GM12874 (cell line): ENCODE measurements around the gene CALHM2.

ENCODE experiments used
- TF ChIP-seq, protein P1 (sequence below): IDR thresholded peaks from 2 replicates; pipeline ENCODE4 v1.5.1; 2011; ENCODE audit warnings: low read depth, mild to moderate bottlenecking, control low read depth, low read length, moderate library complexity; ENCODE audit not compliant: insufficient read depth

Gene CALHM2

DNA sequence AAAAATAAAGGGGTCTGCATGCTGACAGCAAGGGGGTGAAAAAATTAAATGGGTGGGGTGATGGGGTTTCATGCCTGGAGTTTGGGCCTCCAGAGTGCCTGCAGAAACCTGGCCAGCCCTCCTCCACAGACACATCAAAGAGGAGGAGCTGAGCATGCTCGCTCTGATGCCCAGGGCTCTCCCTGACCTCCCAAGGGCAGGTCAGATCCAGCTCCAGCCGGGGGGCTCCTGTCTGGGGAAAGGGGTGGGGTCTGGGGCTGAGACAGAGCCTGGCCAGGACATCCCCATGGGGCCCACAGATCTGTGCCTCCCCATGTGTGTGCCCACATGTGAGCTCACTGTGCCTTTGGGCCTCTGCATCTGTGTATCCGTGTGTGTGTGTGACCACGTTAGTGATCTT, 7.4 kb upstream of the CALHM2 start:
- TF ChIP-seq, protein P1, sequence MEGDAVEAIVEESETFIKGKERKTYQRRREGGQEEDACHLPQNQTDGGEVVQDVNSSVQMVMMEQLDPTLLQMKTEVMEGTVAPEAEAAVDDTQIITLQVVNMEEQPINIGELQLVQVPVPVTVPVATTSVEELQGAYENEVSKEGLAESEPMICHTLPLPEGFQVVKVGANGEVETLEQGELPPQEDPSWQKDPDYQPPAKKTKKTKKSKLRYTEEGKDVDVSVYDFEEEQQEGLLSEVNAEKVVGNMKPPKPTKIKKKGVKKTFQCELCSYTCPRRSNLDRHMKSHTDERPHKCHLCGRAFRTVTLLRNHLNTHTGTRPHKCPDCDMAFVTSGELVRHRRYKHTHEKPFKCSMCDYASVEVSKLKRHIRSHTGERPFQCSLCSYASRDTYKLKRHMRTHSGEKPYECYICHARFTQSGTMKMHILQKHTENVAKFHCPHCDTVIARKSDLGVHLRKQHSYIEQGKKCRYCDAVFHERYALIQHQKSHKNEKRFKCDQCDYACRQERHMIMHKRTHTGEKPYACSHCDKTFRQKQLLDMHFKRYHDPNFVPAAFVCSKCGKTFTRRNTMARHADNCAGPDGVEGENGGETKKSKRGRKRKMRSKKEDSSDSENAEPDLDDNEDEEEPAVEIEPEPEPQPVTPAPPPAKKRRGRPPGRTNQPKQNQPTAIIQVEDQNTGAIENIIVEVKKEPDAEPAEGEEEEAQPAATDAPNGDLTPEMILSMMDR, result no peak

DNA sequence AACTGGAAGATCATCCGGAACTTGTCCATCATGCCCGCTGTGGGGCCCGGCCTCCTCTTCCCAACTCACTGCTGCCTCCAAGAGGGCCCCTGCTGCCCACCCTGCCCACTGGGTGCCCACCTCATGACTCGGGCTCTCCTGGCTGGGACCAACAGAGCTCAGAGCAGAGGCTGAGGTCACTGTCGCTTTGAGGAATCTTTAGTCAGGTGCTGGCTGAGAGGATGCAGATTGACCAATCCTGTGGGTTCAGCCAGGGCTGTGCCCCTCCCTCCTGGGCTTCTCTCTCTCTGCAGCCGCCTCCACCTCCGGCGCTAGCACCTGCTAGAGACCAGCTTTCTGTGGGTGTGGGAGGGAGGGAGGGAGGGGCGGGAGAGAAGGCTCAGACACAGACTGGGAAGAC, 6.5 kb upstream of the CALHM2 start, which contains the start of gene CALHM1:
CALHM1 (minus strand) TSS at position 181 of the 400 bp plus-strand sequence; CDS start at position 32, 149 bp downstream.
- TF ChIP-seq, protein P1, result no peak

- TF ChIP-seq, protein P1, result no peak
Measured at GRCh38 chr10:103457896-103458583, 5.9 kb upstream of the CALHM2 start.

DNA sequence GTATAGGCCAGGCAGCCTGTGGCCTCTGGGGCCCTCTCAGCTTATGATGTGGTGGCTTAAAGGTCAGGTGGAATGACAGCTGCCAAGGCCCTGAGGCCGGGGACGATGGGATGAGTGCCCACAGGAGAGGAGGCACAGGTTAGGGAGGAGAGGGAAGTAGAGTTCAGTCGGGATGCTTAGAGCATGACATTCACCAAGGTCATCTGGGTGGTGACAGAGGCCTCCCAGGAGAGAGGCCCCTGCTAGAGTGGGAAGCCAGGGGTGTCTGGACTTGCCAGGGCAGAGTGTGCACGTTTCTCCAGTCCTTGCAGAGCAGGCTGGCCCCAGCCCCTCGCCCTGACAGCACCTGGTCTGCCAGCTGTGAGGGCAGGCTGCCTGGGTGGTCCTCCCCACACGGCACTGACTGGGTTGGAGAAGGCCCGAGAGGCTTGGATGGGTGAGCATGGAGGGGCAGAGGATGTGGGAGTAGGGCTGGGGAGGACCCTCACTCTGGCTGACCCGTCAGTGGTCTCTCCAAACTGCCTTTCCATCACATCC, 5.1 kb upstream of the CALHM2 start:
- TF ChIP-seq, protein P1, result no peak

GRCh38 chr10:103456074-103456660, 4.0 kb upstream of the CALHM2 start:
- TF ChIP-seq, protein P1, result no peak

DNA sequence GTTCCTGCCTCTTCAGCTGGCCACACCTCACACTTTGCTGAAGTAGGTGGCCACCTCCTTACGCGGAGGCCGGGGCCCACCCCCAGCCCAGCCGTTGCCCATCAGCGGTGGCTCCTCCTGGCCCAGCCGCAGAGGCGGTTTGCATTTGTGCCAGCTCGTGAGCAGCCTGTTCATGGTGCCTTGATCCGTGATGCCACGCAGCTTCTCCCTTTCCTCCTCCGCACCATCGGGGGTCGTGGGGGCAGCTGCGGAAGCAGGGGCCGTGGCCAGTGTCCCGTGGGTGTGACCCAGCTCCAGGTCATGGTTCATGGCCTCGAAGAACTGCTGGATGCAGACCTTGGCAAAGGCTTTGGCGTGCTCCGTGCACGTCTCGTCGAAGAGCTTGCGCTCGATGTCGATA, 3.1 kb upstream of the CALHM2 start:
- TF ChIP-seq, protein P1, result no peak

- TF ChIP-seq, protein P1, result no peak
Measured at GRCh38 chr10:103454026-103454425, 1.9 kb upstream of the CALHM2 start.
